Activated CD4-positive, alpha-beta T cell treated with anti-CD3 and anti-CD28 coated beads, Interleukin-2, Interleukin-4, amounts not matched to agents 100 ng/mL and 50 ng/mL, durations not matched to agents 16 hours and 8 hours (primary cell): ENCODE measurements around the gene RPL14.
A peak's percentile ranks its signal among the peaks of the same experiment; 100 is the strongest.

Experiments
- DNase-seq: peaks from one replicate; pipeline ENCODE4 v3.0.0-alpha.2; 2020; ENCODE audit warnings: low spot score

Gene RPL14

GRCh38 chr3:40463579-40463978 is 6.4 kb downstream of the RPL14 start:
- DNase-seq, result no peak

DNA sequence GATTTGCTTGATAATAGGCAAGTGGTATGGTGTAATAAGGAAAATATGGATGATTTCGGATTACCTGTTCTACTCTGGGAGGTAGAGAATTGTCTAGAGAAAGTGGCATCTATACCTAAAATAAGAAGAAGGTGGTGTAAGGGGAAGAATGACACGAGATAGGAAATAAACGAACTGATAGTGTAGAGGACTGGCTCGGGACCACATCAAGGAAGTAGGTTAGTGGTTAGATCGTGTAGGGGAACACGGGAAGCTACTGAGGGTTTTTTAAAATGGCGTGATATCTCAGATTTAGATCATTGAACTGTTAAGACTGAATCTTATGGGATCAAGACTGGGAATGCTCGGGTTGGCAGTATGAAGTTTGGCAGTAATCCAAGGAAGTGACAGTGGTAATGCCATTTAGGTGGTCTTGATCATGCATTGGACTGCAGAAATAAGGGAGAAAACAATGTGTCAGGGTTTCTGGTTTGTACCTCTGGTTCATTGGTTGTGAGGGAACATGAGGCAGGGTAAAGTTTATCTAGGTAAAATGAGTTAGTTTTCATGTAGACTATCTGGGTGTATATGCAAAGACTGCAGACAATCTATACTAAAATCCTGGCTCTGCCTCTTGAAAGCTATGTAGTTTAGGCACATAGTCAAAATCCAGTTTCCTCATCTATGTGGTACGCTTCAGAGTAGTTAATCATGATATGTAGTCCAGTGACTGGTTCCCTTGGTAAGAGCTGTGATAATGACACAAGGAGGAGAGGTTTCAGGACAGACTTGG is 7.4 kb downstream of the RPL14 start:
- no peak for DNase-seq

- DNase-seq, result no peak
Observed at GRCh38 chr3:40465111-40465407, 7.9 kb downstream of the RPL14 start.

DNA sequence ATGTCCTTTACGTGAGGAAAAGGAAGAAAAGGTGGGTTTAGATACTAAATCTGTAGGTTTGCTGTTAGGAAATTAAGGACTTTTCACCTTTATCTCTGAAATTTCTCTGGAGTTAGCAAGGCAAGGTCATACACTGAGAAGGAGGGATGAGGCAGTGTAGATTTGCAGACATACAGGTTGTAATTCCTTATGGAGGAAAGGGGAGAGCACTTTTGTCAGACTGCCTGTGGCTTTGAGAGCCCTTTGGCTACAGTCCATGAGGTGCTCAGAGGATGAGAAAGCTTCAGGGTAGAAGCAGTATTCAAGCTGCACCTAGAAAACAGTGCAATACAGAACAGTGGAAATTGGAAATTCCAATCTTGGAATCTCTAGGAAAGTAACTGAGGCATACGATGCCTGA is 8.3 kb downstream of the RPL14 start:
- no peak for DNase-seq

DNA sequence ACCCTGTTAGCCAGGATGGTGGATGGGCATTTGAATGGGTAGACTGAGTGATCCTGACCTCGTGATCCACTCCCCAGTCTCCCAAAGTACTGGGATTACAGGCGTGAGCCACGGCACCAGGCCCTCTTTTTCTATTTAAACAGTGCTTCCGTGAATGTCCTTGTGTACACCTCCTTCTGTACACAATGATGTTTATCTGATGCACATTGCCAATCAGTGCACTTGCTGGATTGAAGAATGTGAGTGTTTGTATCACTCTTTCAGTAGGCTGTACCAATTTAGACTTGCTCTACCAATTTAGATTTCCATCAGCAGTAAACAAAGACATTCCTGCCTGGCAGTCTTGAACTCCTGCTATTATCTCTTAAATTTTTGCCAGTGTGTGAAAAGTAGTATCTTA is 10.9 kb downstream of the RPL14 start:
- DNase-seq, result no peak

DNA sequence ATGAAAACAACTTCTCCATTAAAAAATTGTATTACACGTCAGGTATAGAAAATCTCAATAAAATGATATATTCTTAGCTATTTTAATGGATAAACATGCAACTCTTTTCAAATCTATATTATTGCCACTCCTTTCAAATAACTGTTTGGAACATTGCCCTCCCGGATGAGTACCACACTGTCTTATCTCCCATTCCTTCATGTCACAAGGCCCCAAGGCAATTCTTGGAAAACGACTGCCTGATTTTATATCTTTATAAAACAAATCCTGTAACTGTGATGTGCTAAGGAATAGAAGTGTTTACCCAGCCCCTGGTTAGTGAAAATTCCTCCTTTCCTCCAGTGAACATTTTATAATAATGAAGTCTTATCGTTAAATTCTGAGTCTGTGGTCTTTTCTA is 13.6 kb downstream of the RPL14 start:
- no peak for DNase-seq

DNA sequence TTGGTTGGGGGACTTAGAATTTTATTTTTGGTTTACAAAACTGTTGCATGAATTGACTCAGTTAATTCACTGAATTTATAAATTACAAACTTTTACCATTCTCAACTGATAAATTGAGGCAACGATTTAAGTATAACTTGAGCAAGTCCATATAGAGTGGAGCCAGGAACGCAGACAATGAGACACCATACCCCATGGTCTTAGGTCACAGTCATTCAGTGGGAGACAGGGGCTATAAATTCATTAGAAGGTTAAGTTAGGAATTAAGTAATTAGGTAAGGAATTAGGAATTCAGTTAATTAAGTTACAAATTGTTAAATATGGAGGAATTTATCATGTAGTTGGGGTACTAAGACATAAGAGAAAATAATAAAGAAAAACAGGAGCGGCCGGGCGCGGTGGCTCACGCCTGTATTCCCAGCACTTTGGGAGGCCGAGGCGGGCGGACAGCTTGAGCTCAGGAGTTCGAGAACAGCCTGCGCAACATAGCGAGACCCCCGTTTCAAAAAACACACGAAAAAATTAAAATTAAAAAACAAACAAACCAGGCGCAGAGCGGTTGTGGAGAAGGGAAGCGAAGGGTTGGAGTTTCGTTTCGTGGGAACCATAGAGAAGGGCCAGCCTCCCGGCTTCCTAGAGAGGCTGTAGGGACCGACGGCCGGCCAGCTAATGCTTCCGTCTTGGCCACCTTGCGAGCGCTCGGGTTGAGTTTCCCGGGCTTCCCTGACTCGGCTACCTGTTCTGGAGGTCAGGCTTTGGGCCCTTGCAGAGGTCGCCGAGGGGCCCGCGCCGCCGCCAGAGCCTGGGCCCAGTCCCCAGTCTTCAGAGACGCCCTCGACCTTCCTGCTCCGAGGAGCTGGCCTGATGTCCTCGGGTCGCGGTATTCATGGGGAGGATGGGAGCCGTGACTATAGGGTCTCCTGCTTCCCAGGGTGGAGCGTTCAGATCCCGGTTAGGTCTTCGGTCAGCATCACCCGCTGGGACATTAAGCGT is 19.6 kb downstream of the RPL14 start, which contains the start of gene ZNF619:
Gene ZNF619, plus strand, starts transcription at position 645 of the 993 bp plus-strand sequence. CDS start 858 bp downstream, outside the sequence.
- no peak for DNase-seq

- no peak for DNase-seq
Observed at GRCh38 chr3:40477666-40478065, 20.5 kb downstream of the RPL14 start.

- no peak for DNase-seq
Observed at GRCh38 chr3:40487172-40487571, 30.0 kb downstream of the RPL14 start.

- no peak for DNase-seq
Observed at GRCh38 chr3:40490916-40491315, 33.8 kb downstream of the RPL14 start.

- DNase-seq, result no peak
Observed at GRCh38 chr3:40494698-40495097, 37.6 kb downstream of the RPL14 start.

- DNase-seq, result no peak
Observed at GRCh38 chr3:40497288-40497687, 40.1 kb downstream of the RPL14 start.

DNA sequence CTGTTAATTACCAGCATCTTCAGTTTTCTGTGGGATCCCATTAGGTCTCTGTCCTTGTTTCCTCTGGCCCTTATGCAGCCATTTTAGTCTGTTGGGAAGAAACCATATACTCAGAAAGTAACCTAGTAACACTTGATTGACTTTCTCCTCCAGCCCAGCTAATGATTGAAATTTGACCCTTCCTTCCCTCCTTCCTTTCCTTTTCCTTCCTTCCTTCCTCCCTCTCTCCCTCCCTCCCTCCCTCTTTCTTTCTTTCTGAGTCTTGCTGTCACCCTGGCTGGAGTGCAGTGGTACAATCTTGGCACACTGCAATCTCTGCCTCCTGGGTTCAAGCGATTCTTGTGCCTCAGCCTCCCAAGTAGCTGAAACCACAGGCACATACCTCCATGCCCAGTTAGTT is 42.8 kb downstream of the RPL14 start:
- no peak for DNase-seq

- no peak for DNase-seq
Observed at GRCh38 chr3:40502034-40502433, 44.9 kb downstream of the RPL14 start.

GRCh38 chr3:40504636-40505430 is 47.7 kb downstream of the RPL14 start:
- no peak for DNase-seq

GRCh38 chr3:40505599-40506462 is 48.7 kb downstream of the RPL14 start, which contains the start of gene ZNF620:
ZNF620 (plus strand) TSS chr3:40506039; CDS start chr3:40506353, 314 bp downstream.
- peak; percentile 37 for DNase-seq

- no peak for DNase-seq
Observed at GRCh38 chr3:40511031-40511718, 54.0 kb downstream of the RPL14 start.

- no peak for DNase-seq
Observed at GRCh38 chr3:40516201-40516600, 59.1 kb downstream of the RPL14 start.

DNA sequence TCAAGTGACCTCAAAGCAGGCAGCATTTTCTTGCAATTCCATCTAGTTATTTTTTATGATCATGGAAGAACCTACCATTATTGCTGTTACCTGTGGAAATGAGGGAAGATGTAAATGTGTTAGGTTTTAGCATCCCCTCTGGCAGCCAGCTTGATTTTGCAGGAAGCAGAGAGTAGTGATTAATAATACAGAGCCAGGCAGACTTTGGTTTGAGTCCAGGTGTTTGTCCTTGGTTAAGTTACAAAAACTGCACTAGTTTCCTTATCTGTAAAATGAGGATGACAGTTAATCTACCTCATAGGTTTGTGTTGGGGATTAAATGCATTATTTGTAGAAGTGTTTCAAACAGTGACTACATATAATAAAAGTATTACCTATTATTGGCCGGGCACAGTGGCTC is 60.9 kb downstream of the RPL14 start:
- DNase-seq, result no peak
